Panc1 (cell line): Measurements from ENCODE around the gene SLC9A8. TPM values are rescaled to one million over a fixed set of nuclear protein-coding genes. Genes with fewer than 3 reads are reported as not detected.

Experiments
- ATAC-seq: fragments of 200-7000 bp; cut with Tn5 transposase; 2 replicates; pipeline ENCODE4 v1.9.1; 2020; ENCODE audit warnings: mild to moderate bottlenecking, moderate library complexity
- BruUV-seq: library from RNA; stranded (reverse); fragments of 400-500 nt; replicated peaks from 2 replicates; lab custom pipeline; 2021; lab: Mats Ljungman, UMichigan
- CTCF ChIA-PET: fragments of 300-600 bp; sonication (Branson Sonifier 250); formaldehyde crosslinking; loops from one replicate; lab custom pipeline; 2022; ENCODE audit warnings: antibody characterized with exemption; lab: Charles Lee
- POLR2A ChIA-PET: fragments of 300-600 bp; sonication (Branson Sonifier 250); formaldehyde crosslinking; loops from one replicate; lab custom pipeline; 2022; ENCODE audit warnings: antibody characterized with exemption; lab: Charles Lee
- DNase-seq: peaks from one replicate; pipeline ENCODE4 v3.0.0-alpha.2; 2010; ENCODE audit warnings: low read depth, low spot score
- H3K27ac ChIP-seq: 2 replicates; pipeline ENCODE4 v1.5.1; 2011; ENCODE audit warnings: mild to moderate bottlenecking, low read length, inconsistent platforms
- H3K27me3 ChIP-seq: fragments of 200-500 bp; sonication (Bioruptor generic); 2 replicates; pipeline ENCODE4 v1.6.0; 2014; ENCODE audit warnings: low read length, inconsistent platforms; ENCODE audit not compliant: control insufficient read depth, insufficient read depth
- H3K36me3 ChIP-seq: fragments of 200-500 bp; sonication (Bioruptor generic); 2 replicates; pipeline ENCODE4 v1.5.1; 2014; ENCODE audit warnings: inconsistent platforms, mild to moderate bottlenecking, low read length, moderate library complexity; ENCODE audit not compliant: control insufficient read depth, insufficient read depth
- H3K4me1 ChIP-seq: 2 replicates; pipeline ENCODE4 v1.5.1; 2011; ENCODE audit warnings: inconsistent platforms, mild to moderate bottlenecking, low read length, moderate library complexity; ENCODE audit not compliant: control insufficient read depth, insufficient read depth
- H3K4me3 ChIP-seq, 2 experiments: 2 replicates each; pipeline ENCODE4 v1.5.1; 2011 to 2012; ENCODE audit warnings: low read depth in 2 of 2, low read length in 2 of 2, mild to moderate bottlenecking in 2 of 2, inconsistent platforms in 1 of 2, moderate library complexity in 1 of 2
- H3K9me3 ChIP-seq: fragments of 200-500 bp; sonication (Bioruptor generic); 2 replicates; pipeline ENCODE4 v1.5.1; 2014; ENCODE audit warnings: low read depth, mild to moderate bottlenecking, inconsistent platforms, low read length, moderate library complexity; ENCODE audit not compliant: control insufficient read depth, insufficient read depth
- POLR2AphosphoS5 ChIP-seq: IDR thresholded peaks from 2 replicates; pipeline ENCODE4 v1.6.1; 2012; ENCODE audit warnings: mild to moderate bottlenecking, low read depth, low read length, moderate library complexity
- SIN3A ChIP-seq: IDR thresholded peaks from 2 replicates; pipeline ENCODE4 v1.6.1; 2012; ENCODE audit warnings: low read depth, mild to moderate bottlenecking, low read length, moderate library complexity, borderline replicate concordance; ENCODE audit not compliant: insufficient read depth
- TCF7L2 ChIP-seq: IDR thresholded peaks from 2 replicates; pipeline ENCODE4 v1.6.1; 2011; ENCODE audit warnings: mild to moderate bottlenecking, low read depth, low read length, inconsistent platforms
- in situ Hi-C: cut with HindIII; loops from 2 replicates; pipeline ENCODE4 v1.10.0; 2016; ENCODE audit warnings: low sequenced_read_pairs, low pct_unique_long_range_greater_than_20kb
- intact Hi-C: fragments of 100-400 bp; cut with micrococcal nuclease; formaldehyde crosslinking; loops from one replicate; pipeline ENCODE4 v1.10.0; 2022; ENCODE audit not compliant: unreplicated experiment
- total RNA-seq: library from RNA; stranded (reverse); gene quantifications from one replicate; pipeline ENCODE4 v1.2.1, GENCODE V29; 2021; ENCODE audit not compliant: unreplicated experiment
- TF ChIP-seq, protein P1 (sequence below), 2 experiments: IDR thresholded peaks; 2 replicates each; pipeline ENCODE4 v1.6.1; 2011 to 2012; ENCODE audit warnings: low read depth in 2 of 2, control low read depth in 1 of 2, low read length in 1 of 2, mild to moderate bottlenecking in 1 of 2, moderate library complexity in 1 of 2; ENCODE audit not compliant: insufficient read depth in 1 of 2
- TF ChIP-seq, protein P2 (sequence below): fragments of 450-650 bp; IDR thresholded peaks from 2 replicates; pipeline ENCODE4 v1.5.1; 2017; ENCODE audit warnings: mild to moderate bottlenecking

SLC9A8 gene
- total RNA-seq, 1 experiment from 2014 or later: 6.7 TPM

DNA sequence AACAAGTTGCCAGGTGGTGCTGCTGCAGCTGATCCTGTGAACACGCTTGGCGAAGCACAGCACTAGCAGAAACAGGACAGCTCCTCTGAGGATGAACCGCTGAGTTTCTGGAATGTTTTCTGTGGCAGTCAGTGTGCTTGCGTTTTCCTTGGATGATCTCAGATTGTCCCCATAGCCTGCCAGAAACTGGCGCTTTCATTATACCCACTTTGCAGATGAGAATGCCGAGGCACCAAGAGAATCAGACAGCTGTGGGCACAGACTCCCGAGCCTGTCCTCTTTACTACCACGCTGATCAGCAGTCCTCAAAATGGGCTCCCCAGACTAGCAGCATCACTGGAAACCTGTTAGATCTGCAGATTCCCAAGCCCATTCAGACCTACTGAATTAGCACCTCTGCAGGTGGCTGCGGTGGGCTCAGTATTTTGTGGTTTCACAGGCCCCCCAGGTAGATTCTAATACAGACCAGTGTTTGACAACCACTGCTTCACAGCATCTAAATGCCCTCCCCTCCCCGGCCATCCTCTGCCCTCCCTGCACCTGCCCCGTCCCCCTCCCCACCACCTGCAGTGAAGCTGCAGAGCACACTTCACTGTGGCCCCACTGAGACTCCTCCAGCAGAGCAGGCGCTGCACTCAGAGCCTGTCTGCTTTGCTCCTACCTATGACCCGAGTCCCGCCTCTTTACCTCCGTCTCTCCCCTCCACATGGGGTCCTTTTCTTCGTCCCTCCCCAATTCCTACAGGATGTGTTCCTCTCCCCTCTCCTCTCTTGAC lies 73.1 kb downstream of the SLC9A8 start:
- H3K27me3 ChIP-seq: no peaks in the 10 kb centered on the region

DNA sequence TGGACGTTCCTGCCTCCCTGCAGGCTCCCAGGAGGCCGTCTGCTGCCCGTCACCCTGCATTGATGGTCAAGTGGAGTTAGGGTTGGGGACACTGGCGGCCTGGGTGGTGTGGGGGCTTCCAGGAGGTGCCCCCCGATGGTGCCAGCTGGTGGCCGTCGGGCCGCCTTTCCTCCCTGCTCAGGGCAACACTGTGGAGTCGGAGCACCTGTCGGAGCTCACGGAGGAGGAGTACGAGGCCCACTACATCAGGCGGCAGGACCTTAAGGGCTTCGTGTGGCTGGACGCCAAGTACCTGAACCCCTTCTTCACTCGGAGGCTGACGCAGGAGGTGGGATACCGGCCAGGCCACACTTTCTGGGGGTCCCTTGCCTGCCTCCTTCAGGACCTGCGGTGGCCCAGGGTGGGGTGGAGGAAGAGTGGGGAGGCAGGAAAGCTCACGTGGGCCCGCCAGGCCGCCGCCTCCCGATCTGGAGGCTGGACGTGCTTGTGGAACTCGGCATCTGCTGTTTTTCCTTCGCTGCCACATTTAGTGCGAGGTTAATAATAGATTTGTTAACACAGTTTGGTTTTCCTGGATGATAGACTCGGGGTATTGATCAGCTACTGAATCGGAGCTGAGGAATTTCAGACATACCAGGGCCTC lies 74.1 kb downstream of the SLC9A8 start:
- Histone ChIP-seq H3K36me3 (no peaks in the 10 kb centered on the region), H3K9me3 (no peaks in the 10 kb centered on the region), H3K27me3 (no peaks in the 10 kb centered on the region), H3K4me1 (peaks cover 24% of the 10 kb centered on the region), H3K27ac (no peak overlapping the region), H3K4me3 (no peak overlapping the region)
- ATAC-seq (no peak), DNase-seq (no peak)
- in situ Hi-C loops: no loop called here
- ChIA-PET POLR2A (no interaction called here), CTCF (interaction anchor here (0.5 to 1.3 kb wide), 3 partner anchors 17 to 185 kb away, joined by 3 to 4 read pairs (median 3); no protein-coding TSS in a partner anchor)
- intact Hi-C loops: loop anchor here (5.0 kb wide), 1 partner anchor 274 kb away; no protein-coding TSS in a partner anchor
- no peak for TF ChIP-seq TCF7L2
- no peak for TF ChIP-seq SIN3A
- TF ChIP-seq, protein P1, sequence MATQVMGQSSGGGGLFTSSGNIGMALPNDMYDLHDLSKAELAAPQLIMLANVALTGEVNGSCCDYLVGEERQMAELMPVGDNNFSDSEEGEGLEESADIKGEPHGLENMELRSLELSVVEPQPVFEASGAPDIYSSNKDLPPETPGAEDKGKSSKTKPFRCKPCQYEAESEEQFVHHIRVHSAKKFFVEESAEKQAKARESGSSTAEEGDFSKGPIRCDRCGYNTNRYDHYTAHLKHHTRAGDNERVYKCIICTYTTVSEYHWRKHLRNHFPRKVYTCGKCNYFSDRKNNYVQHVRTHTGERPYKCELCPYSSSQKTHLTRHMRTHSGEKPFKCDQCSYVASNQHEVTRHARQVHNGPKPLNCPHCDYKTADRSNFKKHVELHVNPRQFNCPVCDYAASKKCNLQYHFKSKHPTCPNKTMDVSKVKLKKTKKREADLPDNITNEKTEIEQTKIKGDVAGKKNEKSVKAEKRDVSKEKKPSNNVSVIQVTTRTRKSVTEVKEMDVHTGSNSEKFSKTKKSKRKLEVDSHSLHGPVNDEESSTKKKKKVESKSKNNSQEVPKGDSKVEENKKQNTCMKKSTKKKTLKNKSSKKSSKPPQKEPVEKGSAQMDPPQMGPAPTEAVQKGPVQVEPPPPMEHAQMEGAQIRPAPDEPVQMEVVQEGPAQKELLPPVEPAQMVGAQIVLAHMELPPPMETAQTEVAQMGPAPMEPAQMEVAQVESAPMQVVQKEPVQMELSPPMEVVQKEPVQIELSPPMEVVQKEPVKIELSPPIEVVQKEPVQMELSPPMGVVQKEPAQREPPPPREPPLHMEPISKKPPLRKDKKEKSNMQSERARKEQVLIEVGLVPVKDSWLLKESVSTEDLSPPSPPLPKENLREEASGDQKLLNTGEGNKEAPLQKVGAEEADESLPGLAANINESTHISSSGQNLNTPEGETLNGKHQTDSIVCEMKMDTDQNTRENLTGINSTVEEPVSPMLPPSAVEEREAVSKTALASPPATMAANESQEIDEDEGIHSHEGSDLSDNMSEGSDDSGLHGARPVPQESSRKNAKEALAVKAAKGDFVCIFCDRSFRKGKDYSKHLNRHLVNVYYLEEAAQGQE (IDR thresholded peaks at IDR 0.05; ENCODE audit: insufficient read depth in 1 of 2, low read depth in 2 of 2, low read length in 1 of 2): no peak
- TF ChIP-seq, protein P2, sequence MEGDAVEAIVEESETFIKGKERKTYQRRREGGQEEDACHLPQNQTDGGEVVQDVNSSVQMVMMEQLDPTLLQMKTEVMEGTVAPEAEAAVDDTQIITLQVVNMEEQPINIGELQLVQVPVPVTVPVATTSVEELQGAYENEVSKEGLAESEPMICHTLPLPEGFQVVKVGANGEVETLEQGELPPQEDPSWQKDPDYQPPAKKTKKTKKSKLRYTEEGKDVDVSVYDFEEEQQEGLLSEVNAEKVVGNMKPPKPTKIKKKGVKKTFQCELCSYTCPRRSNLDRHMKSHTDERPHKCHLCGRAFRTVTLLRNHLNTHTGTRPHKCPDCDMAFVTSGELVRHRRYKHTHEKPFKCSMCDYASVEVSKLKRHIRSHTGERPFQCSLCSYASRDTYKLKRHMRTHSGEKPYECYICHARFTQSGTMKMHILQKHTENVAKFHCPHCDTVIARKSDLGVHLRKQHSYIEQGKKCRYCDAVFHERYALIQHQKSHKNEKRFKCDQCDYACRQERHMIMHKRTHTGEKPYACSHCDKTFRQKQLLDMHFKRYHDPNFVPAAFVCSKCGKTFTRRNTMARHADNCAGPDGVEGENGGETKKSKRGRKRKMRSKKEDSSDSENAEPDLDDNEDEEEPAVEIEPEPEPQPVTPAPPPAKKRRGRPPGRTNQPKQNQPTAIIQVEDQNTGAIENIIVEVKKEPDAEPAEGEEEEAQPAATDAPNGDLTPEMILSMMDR: no peak
- BruUV-seq: no TSS peak

More for the DNA sequence above, 73.1 kb downstream of the SLC9A8 start:
- Histone ChIP-seq H3K27ac (no peak overlapping the region), H3K36me3 (no peaks in the 10 kb centered on the region), H3K4me3 (no peak overlapping the region), H3K9me3 (no peaks in the 10 kb centered on the region), H3K4me1 (peaks cover 19% of the 10 kb centered on the region)
- intact Hi-C loops (loop anchor here (5.0 kb wide), 1 partner anchor 273 kb away; no protein-coding TSS in a partner anchor), in situ Hi-C loops (no loop called here)
- TF ChIP-seq POLR2AphosphoS5 (no peak), TCF7L2 (no peak), SIN3A (no peak)
- TF ChIP-seq, protein P2: no peak
- TF ChIP-seq, protein P1 (IDR thresholded peaks at IDR 0.05; ENCODE audit: insufficient read depth in 1 of 2, low read depth in 2 of 2, low read length in 1 of 2): no peak
- ChIA-PET CTCF (no interaction called here), POLR2A (no interaction called here)
- no TSS peak for BruUV-seq
- DNase-seq (no peak), ATAC-seq (no peak)
